Hypothalamus (tissue), 51 donors: ENCODE results near the gene KLHL34.
A peak's percentile ranks its signal among the peaks of the same experiment; 100 is the strongest.

Source experiments
- DNase-seq, 51 donors: peaks; one replicate each; lab custom pipeline; 2025; lab: John Stamatoyannopoulos, UW

Gene KLHL34, protein sequence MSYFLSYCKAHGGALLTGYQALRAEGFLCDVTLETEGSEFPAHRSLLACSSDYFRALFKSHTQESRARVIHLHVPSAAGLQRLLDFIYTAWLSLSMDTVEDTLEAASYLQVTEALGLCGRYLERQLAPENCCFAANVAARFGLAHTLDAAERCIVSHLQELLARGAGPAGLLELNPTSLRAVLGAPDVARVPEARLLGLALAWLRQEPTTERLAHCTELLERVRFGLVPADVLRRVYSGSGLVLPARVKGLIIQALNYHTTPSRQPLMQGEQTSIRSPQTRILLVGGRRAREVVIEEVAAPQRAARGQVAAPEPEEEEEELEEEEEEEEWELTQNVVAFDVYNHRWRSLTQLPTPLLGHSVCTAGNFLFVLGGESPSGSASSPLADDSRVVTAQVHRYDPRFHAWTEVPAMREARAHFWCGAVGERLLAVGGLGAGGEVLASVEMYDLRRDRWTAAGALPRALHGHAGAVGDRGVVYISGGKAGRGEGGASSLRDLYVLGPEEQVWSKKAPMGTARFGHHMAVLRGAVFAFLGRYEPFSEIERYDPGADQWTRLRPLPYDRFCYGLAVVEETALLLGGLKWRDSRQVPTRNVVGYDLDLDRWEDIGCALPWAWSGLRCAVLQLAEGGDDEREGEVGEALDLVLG

DNA sequence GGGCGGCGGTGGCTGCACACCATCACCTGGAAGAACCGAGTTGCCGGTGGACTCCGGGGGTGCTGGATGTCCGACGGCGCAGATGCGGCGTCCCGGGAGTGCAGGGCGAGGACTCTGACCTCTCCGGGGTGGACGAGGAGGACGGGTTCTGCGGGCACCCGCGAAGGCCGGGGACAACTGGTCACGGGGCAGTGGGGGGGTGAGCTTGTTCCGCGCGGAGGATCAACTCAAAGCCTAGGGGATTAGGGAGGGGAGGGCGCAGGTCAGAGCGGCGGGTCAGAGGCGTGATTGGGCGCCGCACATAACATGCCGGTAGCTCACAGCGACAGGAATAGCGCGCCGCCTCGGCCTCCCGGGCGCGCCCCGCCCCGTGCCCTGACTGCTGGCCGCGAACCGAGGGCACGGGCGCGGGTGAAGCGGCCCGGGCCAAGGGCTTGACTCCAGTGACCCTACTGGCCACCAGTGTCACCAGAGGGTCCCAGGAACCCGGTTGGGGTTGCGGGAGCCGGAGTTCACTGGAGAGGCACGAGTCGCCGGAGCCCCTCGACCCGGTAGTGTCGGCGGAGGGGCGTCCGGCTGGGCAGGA, at the start of gene KLHL34:
TSS of gene KLHL34 (minus strand) at position 179 of the 586 bp plus-strand sequence. CDS start 542 bp downstream, outside the sequence.
- DNase-seq: peak in 1 of 51 donors; percentile 8

DNA sequence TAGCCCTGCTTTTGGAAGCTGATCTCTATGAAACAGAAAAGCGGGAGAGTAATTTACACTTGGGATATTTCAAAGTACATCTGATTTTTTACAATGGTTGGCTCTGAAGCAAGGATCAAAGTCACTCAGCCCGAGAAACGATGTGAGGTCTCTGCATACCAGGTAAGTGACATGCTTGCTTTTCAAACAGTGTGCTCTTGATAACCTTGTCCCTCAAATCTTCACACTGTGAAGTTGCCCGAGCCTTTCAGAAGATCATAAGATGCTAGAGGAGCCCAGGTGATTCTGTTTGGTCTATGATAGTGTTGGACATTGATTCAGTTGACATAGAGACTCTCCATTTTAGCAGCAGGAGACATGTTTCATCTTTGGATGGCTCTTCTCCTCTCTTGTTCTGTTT, 47.1 kb upstream of the KLHL34 start:
- DNase-seq: no peak

DNA sequence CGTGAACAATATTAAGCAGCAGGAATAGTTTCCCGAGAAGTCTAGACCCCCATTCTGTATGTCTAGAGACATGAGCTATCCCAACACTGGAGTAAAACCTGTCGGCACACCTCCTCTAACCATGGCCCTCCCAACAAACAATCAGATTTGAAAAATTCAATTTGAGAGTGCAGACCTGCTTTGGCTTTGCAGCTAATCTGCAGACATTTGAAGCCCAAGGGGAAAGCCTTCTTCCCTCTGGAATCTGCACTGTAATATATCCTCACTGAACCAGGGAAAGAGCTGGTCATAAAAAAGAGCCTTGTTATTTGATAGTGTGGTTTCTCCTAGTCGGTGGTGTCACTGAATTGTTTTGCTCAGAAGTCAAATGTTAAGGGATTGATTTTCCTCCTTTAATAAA, 44.6 kb upstream of the KLHL34 start:
- no peak for DNase-seq

DNA sequence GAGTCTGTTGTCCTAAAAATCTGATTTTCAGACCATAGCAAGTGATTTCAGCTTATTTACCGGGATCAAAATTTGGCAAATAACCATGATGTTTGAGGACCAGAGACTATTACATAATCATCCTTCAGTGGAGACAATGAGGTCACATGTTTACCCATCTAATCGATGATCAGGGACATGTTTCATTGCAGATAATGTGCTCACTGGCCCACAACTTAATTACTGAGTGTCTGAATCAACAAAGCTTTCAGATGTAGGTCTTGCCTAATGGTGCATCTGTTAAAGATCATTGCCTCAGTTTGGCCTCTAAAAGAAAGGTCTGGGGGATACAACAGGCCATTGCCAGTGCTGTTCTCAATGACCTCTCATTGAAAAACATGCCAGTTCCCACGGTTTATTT, 42.8 kb upstream of the KLHL34 start:
- no peak for DNase-seq

DNA sequence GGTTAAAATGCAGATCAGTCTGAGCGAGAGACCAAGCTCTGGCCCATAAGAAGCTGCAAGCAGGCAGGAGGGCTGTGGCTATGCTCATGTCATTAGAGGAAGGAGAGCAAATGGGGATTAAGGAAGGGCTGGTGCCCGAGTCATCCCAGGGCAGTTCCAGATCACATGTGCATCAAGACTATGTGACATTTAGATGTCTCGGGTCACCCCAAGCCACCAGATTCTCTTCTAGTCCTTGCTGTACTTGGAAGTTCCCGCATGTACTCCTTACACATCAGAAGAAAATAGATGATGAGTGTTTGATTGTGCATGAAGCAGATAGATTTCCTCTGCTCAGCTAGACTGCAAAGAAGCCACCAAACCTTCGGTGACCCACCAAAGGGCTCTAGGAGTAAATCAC, 42.1 kb upstream of the KLHL34 start:
- DNase-seq: no peak

DNA sequence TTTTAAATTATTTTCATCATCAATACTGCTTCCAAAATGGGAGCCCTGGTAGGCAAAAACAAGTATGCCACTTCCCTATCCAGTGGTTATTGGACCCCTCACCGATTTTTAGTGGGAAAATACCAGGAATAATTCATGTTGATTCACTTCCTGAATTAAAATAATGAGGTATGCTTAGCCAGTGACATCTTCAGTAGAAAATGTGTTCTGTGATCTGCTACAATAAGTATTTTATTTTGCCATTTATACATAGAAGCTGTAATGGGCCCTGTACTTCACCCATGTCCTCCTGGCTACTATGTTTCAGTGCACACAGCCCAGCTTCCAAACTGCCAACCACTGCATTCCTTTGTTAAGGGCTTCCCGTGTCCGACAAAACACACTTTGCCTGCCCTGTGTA, 41.0 kb upstream of the KLHL34 start:
- no peak for DNase-seq

DNA sequence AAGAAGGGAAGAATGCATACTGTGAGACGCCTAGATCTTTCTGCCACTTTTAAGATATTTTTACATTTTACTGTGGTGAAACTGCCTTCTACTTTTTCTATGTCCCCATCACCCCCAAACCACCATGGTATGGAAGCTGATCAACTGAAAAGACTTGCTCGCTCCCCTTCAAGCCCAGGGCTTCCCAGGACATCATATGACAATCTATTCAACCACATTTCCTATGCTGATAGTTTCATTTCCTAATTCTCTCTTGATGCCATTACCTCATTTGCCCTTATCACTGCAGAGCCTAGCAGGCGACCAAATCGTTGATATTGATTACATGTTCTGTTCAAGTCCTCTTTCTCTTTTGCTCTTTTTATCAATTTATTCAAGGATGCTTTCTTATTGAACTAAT, 40.1 kb upstream of the KLHL34 start:
- DNase-seq: no peak

DNA sequence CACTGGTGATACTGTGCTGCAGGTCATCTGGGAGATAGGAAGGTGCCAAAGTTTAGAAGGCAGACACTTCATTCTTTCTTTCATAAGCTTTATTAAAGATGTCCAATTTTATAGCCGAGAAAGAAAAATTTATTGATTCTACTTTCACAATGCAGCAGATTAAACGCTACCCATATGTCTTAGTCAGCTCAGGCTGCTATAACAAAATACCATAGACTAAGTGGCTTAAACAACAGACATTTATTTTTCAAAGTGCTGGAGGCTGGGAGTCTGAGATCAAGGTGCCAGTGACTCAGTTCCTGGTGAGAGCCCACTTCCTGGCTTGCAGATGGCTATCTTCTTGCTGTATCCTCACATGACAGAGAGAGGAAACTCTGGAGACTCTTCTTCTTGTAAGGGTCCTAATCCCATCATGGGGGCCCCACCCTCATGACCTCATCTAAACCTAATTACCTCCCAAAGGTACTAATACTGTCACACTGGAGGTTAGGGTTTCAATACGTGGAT, 33.4 kb upstream of the KLHL34 start:
- no peak for DNase-seq

DNA sequence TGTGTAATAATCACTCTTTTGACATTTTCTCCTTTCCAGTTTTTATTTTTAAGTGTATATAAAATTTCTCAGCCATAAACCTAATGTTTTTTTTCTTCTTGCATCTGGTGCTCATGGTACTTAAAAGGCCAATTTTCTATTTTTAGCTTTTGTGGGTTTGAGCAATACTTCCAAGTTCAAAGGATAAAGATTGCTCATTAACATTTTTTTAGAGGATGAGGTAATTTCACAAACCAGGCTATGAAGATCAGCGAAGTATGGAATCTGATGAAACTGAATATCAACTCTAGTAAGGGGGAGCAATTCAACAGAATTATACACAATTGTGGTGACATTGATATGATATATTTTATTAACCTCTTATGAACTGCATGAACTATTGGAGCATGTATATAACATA, 25.8 kb upstream of the KLHL34 start:
- DNase-seq: no peak

DNA sequence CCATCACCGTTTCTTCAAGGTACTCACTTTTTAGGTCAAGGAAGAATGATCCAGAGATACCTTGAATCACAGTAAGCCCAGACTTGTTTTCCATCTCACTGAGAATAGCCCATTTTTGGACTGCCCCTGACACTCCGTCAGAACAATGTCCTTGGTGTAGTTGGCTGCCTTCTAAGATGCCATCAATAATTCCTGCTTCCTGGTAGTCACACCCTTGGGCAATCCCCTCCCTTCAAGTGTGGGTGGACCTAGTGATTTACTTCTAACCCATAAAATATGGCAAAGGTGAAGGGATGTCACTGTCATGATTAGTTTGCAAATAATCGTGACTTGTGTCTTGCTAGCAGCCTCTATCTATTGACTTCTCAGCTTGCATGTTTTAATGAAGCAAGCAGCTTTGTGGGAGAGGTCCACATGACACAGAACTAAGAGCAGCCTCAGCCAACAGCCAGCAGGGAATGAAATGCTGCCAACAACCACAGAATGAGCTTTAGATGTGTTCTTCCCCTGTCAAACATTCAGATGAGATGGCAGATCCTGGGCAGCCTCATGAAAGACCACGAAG, 20.0 kb upstream of the KLHL34 start:
- DNase-seq: no peak

DNA sequence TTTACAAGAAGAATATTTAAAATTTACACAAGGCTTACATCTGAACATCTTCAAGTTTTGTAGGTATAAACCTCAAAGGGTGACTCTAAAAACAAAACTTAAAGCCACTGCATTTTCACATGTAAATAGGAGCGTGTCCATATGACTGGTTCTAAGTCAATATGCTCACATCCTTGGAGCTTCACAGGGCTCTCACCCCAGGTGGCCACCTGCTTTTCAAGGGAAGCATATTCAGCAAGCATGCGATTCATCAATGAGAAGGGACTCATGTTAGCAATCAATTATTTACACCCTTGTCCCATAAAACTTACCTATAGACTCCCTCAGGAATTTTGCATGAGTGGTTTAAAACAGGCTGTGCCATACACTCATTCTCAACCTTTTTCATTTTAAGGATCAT, 17.8 kb upstream of the KLHL34 start:
- no peak for DNase-seq

DNA sequence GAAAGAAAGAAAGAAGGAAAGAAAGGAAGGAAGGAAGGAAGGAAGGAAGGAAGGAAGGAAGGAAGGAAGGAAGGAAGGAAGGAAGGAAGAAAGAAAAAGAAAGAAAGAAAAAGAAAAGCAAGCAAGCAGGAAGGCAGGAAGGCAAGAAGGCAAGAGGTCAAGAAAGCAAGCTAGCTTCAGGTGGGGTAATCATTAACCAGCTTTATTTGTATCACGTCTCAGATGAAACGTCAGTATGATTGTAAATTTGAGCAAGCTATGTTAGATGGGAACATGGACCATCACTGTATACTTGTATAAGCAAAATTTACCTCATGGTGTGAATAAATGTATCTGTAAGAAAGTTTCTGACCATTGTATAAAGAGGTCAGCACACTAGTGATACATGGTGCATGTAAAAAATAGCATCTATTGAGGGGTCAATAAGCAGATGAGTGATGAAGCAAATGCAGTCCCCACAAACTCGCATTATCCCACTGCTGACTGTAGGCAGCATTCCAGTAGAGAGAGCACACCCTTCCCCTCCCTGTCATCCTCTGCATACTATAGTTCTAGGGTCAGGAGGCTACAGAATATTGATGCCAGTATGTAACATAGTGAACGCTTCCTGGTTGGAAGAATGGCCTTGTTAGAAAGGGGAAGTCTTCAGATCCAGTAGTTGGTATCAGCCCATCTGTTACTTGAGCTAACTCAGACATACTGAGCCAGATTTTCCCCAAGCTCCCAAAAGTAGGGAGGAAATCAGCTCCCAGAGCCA, 16.5 kb upstream of the KLHL34 start:
- DNase-seq: no peak

DNA sequence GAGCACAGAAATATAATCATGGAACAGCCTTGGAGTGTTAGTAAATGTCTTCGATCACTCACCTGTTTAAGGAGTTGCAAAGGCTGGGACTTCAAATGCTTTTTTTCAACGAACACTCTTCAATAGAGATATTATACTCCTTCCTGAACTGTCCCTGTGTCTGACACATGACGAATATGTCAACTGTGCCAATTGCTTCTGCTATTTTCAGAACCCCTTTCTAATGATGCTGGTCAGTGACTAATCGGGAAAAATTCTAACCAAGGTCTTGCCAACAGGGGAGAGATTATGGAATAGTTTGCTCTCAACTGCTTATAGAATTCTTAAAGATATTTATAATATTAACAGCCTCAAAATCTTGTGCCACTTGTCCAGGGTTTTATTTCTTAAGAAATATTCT, 8.5 kb upstream of the KLHL34 start:
- no peak for DNase-seq

DNA sequence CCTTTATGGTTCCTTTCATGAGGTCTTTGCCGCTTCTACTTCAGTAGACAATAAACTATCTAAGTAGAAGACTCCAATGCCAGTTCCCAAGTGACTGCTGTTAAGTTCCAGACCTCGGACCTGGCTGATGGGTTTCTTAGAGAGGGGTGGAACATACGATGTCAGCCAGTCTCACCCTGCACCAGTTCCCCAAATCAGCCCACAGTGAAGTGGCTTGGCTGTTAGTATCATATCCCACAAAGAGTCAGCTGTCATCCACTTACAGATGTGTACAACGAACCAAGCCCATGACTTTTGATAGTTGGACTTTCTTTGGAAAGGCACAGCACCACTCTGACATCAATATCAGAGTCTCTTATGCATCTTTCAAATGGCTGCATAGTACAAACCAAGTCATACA, 8.1 kb upstream of the KLHL34 start:
- no peak for DNase-seq

DNA sequence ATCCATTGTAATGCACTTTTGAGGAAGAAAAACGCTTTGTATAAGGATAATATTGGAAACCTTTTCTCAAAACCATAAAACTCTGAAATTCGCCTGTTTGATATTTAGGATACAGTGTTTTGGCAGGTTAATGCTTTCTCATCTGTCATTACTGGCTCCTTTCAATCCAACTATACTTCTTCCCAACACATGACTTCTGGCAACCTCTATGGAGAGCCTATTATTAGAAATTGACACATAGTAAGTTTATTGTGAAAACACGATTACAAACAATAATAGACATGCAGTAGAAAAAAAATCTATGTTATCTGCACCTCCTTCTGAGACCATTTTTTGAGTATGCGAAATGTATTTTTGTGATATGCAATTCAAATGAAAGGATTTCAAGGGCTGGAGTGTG, 4.6 kb upstream of the KLHL34 start:
- DNase-seq: no peak

DNA sequence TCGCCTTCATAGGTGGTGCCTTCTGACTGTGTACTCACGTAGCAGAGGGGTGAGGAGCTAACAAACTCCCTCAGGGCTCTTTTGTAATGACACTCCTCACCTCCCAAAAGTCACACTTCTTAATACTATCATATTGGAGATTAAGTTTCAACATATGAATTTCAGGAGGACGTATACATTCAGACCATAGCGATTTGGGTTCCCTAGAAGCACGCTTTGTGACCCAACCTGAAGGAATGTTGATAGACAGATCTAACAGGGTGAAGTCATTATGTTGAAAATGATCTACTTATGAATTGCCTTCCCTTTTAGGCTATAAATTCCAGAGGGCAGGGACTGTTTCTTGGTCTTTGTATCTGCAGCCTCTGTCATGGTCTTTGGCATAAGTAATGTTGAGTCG, 3.2 kb upstream of the KLHL34 start:
- no peak for DNase-seq

DNA sequence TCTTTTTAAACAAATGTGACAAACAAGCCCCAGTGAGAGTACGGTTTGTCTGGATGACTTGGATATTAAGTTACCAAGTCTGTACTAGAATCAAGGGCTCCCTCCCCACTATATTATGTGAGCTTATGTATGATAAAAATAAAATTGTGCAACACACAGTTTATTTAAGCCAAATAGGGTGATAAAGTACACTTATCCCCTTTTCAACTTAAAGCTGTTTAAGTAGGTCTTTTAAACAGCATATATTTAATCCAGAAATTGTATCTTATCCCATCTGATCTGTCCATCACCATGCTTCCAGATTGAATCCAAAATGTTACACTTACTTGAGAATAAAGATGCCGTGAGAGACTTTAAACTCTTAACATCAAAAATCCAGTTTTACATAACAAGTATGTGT, 2.0 kb upstream of the KLHL34 start:
- DNase-seq: no peak

DNA sequence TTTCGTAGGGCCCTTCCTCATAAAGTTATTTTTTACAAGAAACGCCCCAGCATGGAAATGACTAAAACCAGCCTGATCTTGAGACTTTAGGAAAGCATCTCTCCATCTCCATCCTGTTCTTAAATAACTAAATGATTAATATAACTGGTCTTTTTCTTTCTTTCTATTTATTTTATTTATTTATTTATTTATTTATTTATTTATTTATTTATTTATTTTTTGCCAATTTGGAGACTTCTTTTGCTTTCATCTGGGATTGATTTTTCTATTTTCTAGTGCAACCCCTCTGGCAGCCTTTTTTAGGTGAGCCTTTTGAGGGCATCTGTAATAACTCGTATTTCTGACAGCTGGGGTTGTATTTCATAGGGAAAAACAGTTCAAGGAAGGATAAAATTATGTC, 1.2 kb upstream of the KLHL34 start:
- DNase-seq: no peak

DNA sequence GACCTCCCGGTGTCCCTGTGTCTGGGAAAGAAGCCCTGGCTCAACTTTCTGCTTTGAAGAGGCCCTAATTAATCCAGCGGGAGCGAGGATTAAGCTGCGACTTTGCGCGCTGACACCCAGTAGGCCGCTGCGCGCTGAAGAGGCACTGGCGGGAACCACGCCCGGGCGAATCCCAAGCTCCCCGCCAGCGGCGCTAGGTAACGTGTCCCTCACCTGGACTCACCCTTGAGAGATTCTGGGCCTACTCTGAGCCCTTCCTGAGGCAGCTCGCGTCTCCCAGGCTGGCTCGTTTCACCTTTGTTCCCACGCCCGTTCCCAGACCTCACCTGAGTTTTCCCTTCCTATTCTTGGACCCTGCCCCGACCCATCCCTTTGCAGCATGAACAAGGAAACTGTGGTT, 616 bp upstream of the KLHL34 start:
- no peak for DNase-seq

DNA sequence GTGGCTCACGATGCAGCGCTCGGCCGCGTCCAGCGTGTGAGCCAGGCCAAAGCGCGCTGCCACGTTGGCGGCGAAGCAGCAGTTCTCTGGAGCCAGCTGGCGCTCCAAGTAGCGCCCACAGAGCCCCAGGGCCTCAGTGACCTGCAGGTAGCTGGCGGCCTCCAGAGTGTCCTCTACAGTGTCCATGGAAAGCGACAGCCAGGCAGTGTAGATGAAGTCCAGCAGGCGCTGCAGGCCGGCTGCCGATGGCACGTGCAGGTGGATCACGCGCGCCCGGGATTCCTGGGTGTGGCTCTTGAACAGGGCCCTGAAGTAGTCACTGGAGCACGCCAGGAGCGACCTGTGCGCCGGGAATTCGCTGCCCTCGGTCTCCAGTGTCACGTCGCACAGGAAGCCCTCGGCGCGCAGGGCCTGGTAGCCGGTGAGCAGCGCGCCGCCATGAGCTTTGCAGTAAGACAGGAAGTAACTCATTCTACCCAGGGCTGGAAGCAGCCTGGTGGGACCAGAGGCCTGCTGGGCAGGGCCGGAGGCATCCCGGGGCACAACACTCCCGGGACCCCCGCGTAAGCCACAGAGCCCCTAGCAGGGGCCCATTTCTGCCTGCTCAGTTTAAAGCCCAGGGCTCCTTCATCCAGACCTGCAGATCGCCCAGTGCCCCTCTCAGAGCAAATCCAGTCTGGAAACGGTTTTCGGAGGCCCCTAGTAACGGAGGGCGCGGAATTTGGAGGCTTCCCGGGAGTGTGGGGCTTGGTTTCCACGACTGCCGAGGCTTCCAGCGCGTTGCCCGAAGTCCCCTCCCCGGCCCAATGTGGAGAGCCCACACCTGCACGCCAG, 595 bp downstream of the KLHL34 start:
- DNase-seq: no peak
